ENCODE measurements around the gene ATCAY. TPM values are rescaled to one million over a fixed set of nuclear protein-coding genes. Genes with fewer than 3 reads are reported as not detected.

The ATCAY gene
- not detected for polyA plus RNA-seq

GRCh38 chr19:3880471-3881271, at the start of gene ATCAY:
ATCAY (plus strand) TSS chr19:3880685; CDS start chr19:3885768, 5,083 bp downstream.
- 4% methylated on average over 48 to 49 of the region's 49 CpGs for whole genome bisulfite sequencing, 2 donors
- Histone ChIP-seq H3K4me1 (ENCODE audit: control insufficient read depth in 2 of 2, insufficient read depth in 2 of 2, low read length in 1 of 2) (no peaks in the 10 kb centered on the region), H3K4me3 (ENCODE audit: low read depth in 1 of 2, low read length in 2 of 2) (no peak within 1 kb of the TSS), H3K36me3 (ENCODE audit: control insufficient read depth in 2 of 2, insufficient read depth in 2 of 2, low read length in 1 of 2) (no peaks in the 10 kb centered on the region), H3K27me3 (ENCODE audit: control insufficient read depth in 1 of 2, insufficient read depth in 2 of 2, low read length in 2 of 2) (peaks cover 0 to 9% of the 10 kb centered on the region in 2 donors), H3K9me3 (ENCODE audit: control insufficient read depth in 2 of 2, insufficient read depth in 1 of 2, low read depth in 1 of 2, low read length in 1 of 2) (no peaks in the 10 kb centered on the region), H3K27ac (ENCODE audit: low read depth in 2 of 2, low read length in 1 of 2) (no peak within 1 kb of the TSS)

- H3K36me3 ChIP-seq (ENCODE audit: control insufficient read depth in 2 of 2, insufficient read depth in 2 of 2, low read length in 1 of 2), result no peaks in the 10 kb centered on the region
- no peak overlapping the region for H3K4me3 ChIP-seq (ENCODE audit: low read depth in 1 of 2, low read length in 2 of 2)
- H3K9me3 ChIP-seq (ENCODE audit: control insufficient read depth in 2 of 2, insufficient read depth in 1 of 2, low read depth in 1 of 2, low read length in 1 of 2), result no peaks in the 10 kb centered on the region
- 72 to 77% methylated on average over 19 of the region's 19 CpGs for WGBS, 2 donors
- H3K4me1 ChIP-seq (ENCODE audit: control insufficient read depth in 2 of 2, insufficient read depth in 2 of 2, low read length in 1 of 2), result no peaks in the 10 kb centered on the region
- H3K27ac ChIP-seq (ENCODE audit: low read depth in 2 of 2, low read length in 1 of 2), result no peak overlapping the region
- no peaks in the 10 kb centered on the region for H3K27me3 ChIP-seq (ENCODE audit: control insufficient read depth in 1 of 2, insufficient read depth in 2 of 2, low read length in 2 of 2)
These were observed 48.9 kb upstream of the ATCAY start for GRCh38 chr19:3831601-3832000.

GRCh38 chr19:3832001-3832400, 48.5 kb upstream of the ATCAY start:
- no peaks in the 10 kb centered on the region for H3K27me3 ChIP-seq (ENCODE audit: control insufficient read depth in 1 of 2, insufficient read depth in 2 of 2, low read length in 2 of 2)
- no peaks in the 10 kb centered on the region for H3K4me1 ChIP-seq (ENCODE audit: control insufficient read depth in 2 of 2, insufficient read depth in 2 of 2, low read length in 1 of 2)
- H3K36me3 ChIP-seq (ENCODE audit: control insufficient read depth in 2 of 2, insufficient read depth in 2 of 2, low read length in 1 of 2), result no peaks in the 10 kb centered on the region
- H3K4me3 ChIP-seq (ENCODE audit: low read depth in 1 of 2, low read length in 2 of 2), result no peak overlapping the region
- H3K27ac ChIP-seq (ENCODE audit: low read depth in 2 of 2, low read length in 1 of 2), result no peak overlapping the region
- 73 to 78% methylated on average over 6 of the region's 6 CpGs for WGBS, 2 donors
- H3K9me3 ChIP-seq (ENCODE audit: control insufficient read depth in 2 of 2, insufficient read depth in 1 of 2, low read depth in 1 of 2, low read length in 1 of 2), result no peaks in the 10 kb centered on the region

- no peak overlapping the region for H3K27ac ChIP-seq (ENCODE audit: low read depth in 2 of 2, low read length in 1 of 2)
- 66 to 71% methylated on average over 34 of the region's 34 CpGs for WGBS, 2 donors
- no peaks in the 10 kb centered on the region for H3K4me1 ChIP-seq (ENCODE audit: control insufficient read depth in 2 of 2, insufficient read depth in 2 of 2, low read length in 1 of 2)
- H3K36me3 ChIP-seq (ENCODE audit: control insufficient read depth in 2 of 2, insufficient read depth in 2 of 2, low read length in 1 of 2), result no peaks in the 10 kb centered on the region
- H3K9me3 ChIP-seq (ENCODE audit: control insufficient read depth in 2 of 2, insufficient read depth in 1 of 2, low read depth in 1 of 2, low read length in 1 of 2), result peaks cover 0 to 11% of the 10 kb centered on the region in 2 donors
- H3K4me3 ChIP-seq (ENCODE audit: low read depth in 1 of 2, low read length in 2 of 2), result no peak overlapping the region
- H3K27me3 ChIP-seq (ENCODE audit: control insufficient read depth in 1 of 2, insufficient read depth in 2 of 2, low read length in 2 of 2), result no peaks in the 10 kb centered on the region
These were observed 46.7 kb upstream of the ATCAY start for GRCh38 chr19:3833578-3834348.

GRCh38 chr19:3834349-3835054, 46.0 kb upstream of the ATCAY start:
- H3K27me3 ChIP-seq (ENCODE audit: control insufficient read depth in 1 of 2, insufficient read depth in 2 of 2, low read length in 2 of 2), result no peaks in the 10 kb centered on the region
- no peaks in the 10 kb centered on the region for H3K4me1 ChIP-seq (ENCODE audit: control insufficient read depth in 2 of 2, insufficient read depth in 2 of 2, low read length in 1 of 2)
- no peaks in the 10 kb centered on the region for H3K36me3 ChIP-seq (ENCODE audit: control insufficient read depth in 2 of 2, insufficient read depth in 2 of 2, low read length in 1 of 2)
- WGBS, 2 donors, result 85 to 87% methylated on average over 34 to 35 of the region's 35 CpGs
- no peak overlapping the region for H3K4me3 ChIP-seq (ENCODE audit: low read depth in 1 of 2, low read length in 2 of 2)
- peaks cover 0 to 11% of the 10 kb centered on the region in 2 donors for H3K9me3 ChIP-seq (ENCODE audit: control insufficient read depth in 2 of 2, insufficient read depth in 1 of 2, low read depth in 1 of 2, low read length in 1 of 2)
- H3K27ac ChIP-seq (ENCODE audit: low read depth in 2 of 2, low read length in 1 of 2), result no peak overlapping the region

GRCh38 chr19:3835055-3835435, 45.4 kb upstream of the ATCAY start:
- no peaks in the 10 kb centered on the region for H3K27me3 ChIP-seq (ENCODE audit: control insufficient read depth in 1 of 2, insufficient read depth in 2 of 2, low read length in 2 of 2)
- 84 to 93% methylated on average over 9 of the region's 9 CpGs for WGBS, 2 donors
- no peak overlapping the region for H3K27ac ChIP-seq (ENCODE audit: low read depth in 2 of 2, low read length in 1 of 2)

GRCh38 chr19:3836887-3837286, 43.6 kb upstream of the ATCAY start:
- Histone ChIP-seq H3K27ac (ENCODE audit: low read depth in 2 of 2, low read length in 1 of 2) (no peak overlapping the region), H3K27me3 (ENCODE audit: control insufficient read depth in 1 of 2, insufficient read depth in 2 of 2, low read length in 2 of 2) (no peaks in the 10 kb centered on the region), H3K36me3 (ENCODE audit: control insufficient read depth in 2 of 2, insufficient read depth in 2 of 2, low read length in 1 of 2) (no peaks in the 10 kb centered on the region), H3K9me3 (ENCODE audit: control insufficient read depth in 2 of 2, insufficient read depth in 1 of 2, low read depth in 1 of 2, low read length in 1 of 2) (peaks cover 0 to 11% of the 10 kb centered on the region in 2 donors), H3K4me3 (ENCODE audit: low read depth in 1 of 2, low read length in 2 of 2) (no peak overlapping the region), H3K4me1 (ENCODE audit: control insufficient read depth in 2 of 2, insufficient read depth in 2 of 2, low read length in 1 of 2) (no peaks in the 10 kb centered on the region)
- WGBS, 2 donors, result 84 to 89% methylated on average over 6 of the region's 6 CpGs

More at GRCh38 chr19:3835055-3835435, 45.4 kb upstream of the ATCAY start:
- H3K4me3 ChIP-seq (ENCODE audit: low read depth in 1 of 2, low read length in 2 of 2), result no peak overlapping the region
- peaks cover 0 to 11% of the 10 kb centered on the region in 2 donors for H3K9me3 ChIP-seq (ENCODE audit: control insufficient read depth in 2 of 2, insufficient read depth in 1 of 2, low read depth in 1 of 2, low read length in 1 of 2)
- no peaks in the 10 kb centered on the region for H3K4me1 ChIP-seq (ENCODE audit: control insufficient read depth in 2 of 2, insufficient read depth in 2 of 2, low read length in 1 of 2)
- no peaks in the 10 kb centered on the region for H3K36me3 ChIP-seq (ENCODE audit: control insufficient read depth in 2 of 2, insufficient read depth in 2 of 2, low read length in 1 of 2)

- no peaks in the 10 kb centered on the region for H3K36me3 ChIP-seq (ENCODE audit: control insufficient read depth in 2 of 2, insufficient read depth in 2 of 2, low read length in 1 of 2)
- H3K27me3 ChIP-seq (ENCODE audit: control insufficient read depth in 1 of 2, insufficient read depth in 2 of 2, low read length in 2 of 2), result no peaks in the 10 kb centered on the region
- no peak overlapping the region for H3K27ac ChIP-seq (ENCODE audit: low read depth in 2 of 2, low read length in 1 of 2)
- H3K4me3 ChIP-seq (ENCODE audit: low read depth in 1 of 2, low read length in 2 of 2), result no peak overlapping the region
- WGBS, 2 donors, result 97 to 98% methylated on average over 17 of the region's 17 CpGs
- H3K4me1 ChIP-seq (ENCODE audit: control insufficient read depth in 2 of 2, insufficient read depth in 2 of 2, low read length in 1 of 2), result no peaks in the 10 kb centered on the region
- H3K9me3 ChIP-seq (ENCODE audit: control insufficient read depth in 2 of 2, insufficient read depth in 1 of 2, low read depth in 1 of 2, low read length in 1 of 2), result peaks cover 0 to 11% of the 10 kb centered on the region in 2 donors
These were observed 43.2 kb upstream of the ATCAY start for GRCh38 chr19:3837332-3837731.

GRCh38 chr19:3837922-3838321, 42.6 kb upstream of the ATCAY start:
- no peaks in the 10 kb centered on the region for H3K27me3 ChIP-seq (ENCODE audit: control insufficient read depth in 1 of 2, insufficient read depth in 2 of 2, low read length in 2 of 2)
- H3K9me3 ChIP-seq (ENCODE audit: control insufficient read depth in 2 of 2, insufficient read depth in 1 of 2, low read depth in 1 of 2, low read length in 1 of 2), result peaks cover 0 to 11% of the 10 kb centered on the region in 2 donors
- H3K4me1 ChIP-seq (ENCODE audit: control insufficient read depth in 2 of 2, insufficient read depth in 2 of 2, low read length in 1 of 2), result no peaks in the 10 kb centered on the region
- WGBS, 2 donors, result 97% methylated on average over 19 of the region's 19 CpGs
- H3K27ac ChIP-seq (ENCODE audit: low read depth in 2 of 2, low read length in 1 of 2), result no peak overlapping the region
- H3K36me3 ChIP-seq (ENCODE audit: control insufficient read depth in 2 of 2, insufficient read depth in 2 of 2, low read length in 1 of 2), result no peaks in the 10 kb centered on the region
- H3K4me3 ChIP-seq (ENCODE audit: low read depth in 1 of 2, low read length in 2 of 2), result no peak overlapping the region
